Measurements from ENCODE around the gene TRANK1. TPM values are rescaled to one million over a fixed set of nuclear protein-coding genes. Genes with fewer than 3 reads are reported as not detected.

TRANK1 gene
- total and polyA plus RNA-seq, 2 experiments from 2014 or later, result 1.8 to 6.7 TPM

GRCh38 chr3:36813305-36813704, 131.5 kb downstream of the TRANK1 start:
- no peak overlapping the region for H3K27ac ChIP-seq (ENCODE audit: low read depth)
- no peaks in the 10 kb centered on the region for H4K20me1 ChIP-seq (replicated peaks; ENCODE audit: insufficient read depth)
- H3K9me3 Mint-ChIP-seq, result no peaks in the 10 kb centered on the region
- no peaks in the 10 kb centered on the region for H3K27me3 ChIP-seq (ENCODE audit: insufficient read depth)
- no peak overlapping the region for H3K4me2 ChIP-seq
- no peak overlapping the region; the same call in 1 of the 2 replicates for H2AFZ ChIP-seq
- TF ChIP-seq ZNF114 (CRISPR knock-in tag; IDR thresholded peaks at IDR 0.05), result no peak
- no peak for TF ChIP-seq ZNF462 (CRISPR knock-in tag; IDR thresholded peaks at IDR 0.05)
- TF ChIP-seq STAT1 (IDR thresholded peaks at IDR 0.05; ENCODE audit: unreplicated experiment), result no peak
- no peak for TF ChIP-seq NANOG (IDR thresholded peaks at IDR 0.05; ENCODE audit: borderline replicate concordance)
- no peak for TF ChIP-seq CREB1 (CRISPR knock-in tag; IDR thresholded peaks at IDR 0.05; ENCODE audit: low read depth)
- no peak for TF ChIP-seq JUNB (IDR thresholded peaks at IDR 0.05; ENCODE audit: unreplicated experiment)
- no peak for TF ChIP-seq REST (IDR thresholded peaks at IDR 0.05; ENCODE audit: unreplicated experiment)
- no peak for TF ChIP-seq ZNF331 (CRISPR knock-in tag; IDR thresholded peaks at IDR 0.05; ENCODE audit: low read depth)
- TF ChIP-seq EZH2 (IDR thresholded peaks at IDR 0.05; ENCODE audit: low read depth, unreplicated experiment), result no peak
- no peak for TF ChIP-seq CTCF (conservative IDR thresholded peaks at IDR 0.05; ENCODE audit: low read depth in 2 of 2)
- no peak for TF ChIP-seq POLR2AphosphoS5 (IDR thresholded peaks at IDR 0.05; ENCODE audit: low read depth)
- no peak for TF ChIP-seq ETS1 (IDR thresholded peaks at IDR 0.05)
- no peak for TF ChIP-seq EZH2phosphoT487 (IDR thresholded peaks at IDR 0.05; ENCODE audit: unreplicated experiment)
- H3K4me3 Mint-ChIP-seq, result no peak overlapping the region
- H3K9me2 ChIP-seq (ENCODE audit: insufficient read depth), result no peaks in the 10 kb centered on the region
- H3K27ac Mint-ChIP-seq, result no peak overlapping the region; the same call in 1 of the 2 replicates
- no peaks in the 10 kb centered on the region; the same call in 2 of the 3 replicates for H3K36me3 Mint-ChIP-seq (ENCODE audit: low read depth)
- H3K4me3 ChIP-seq, result no peak overlapping the region
- H3K79me2 ChIP-seq (replicated peaks; ENCODE audit: insufficient read depth), result no peaks in the 10 kb centered on the region
- H3K36me3 ChIP-seq (ENCODE audit: insufficient read depth), result no peaks in the 10 kb centered on the region
- no peaks in the 10 kb centered on the region for H3K4me1 ChIP-seq (ENCODE audit: insufficient read depth)
- H3F3A ChIP-seq (replicated peaks; ENCODE audit: low read depth), result no peaks in the 10 kb centered on the region
- peaks cover 7% of the 10 kb centered on the region for H3K27me3 Mint-ChIP-seq (ENCODE audit: insufficient read depth, low read depth, poor library complexity)
- DNase-seq (ENCODE audit: low spot score), result no peak
- H3K4me1 Mint-ChIP-seq, result peaks cover 7% of the 10 kb centered on the region; the same call in 2 of the 3 replicates
- no peak for ATAC-seq
